Stimulated activated naive CD8-positive, alpha-beta T cell treated with anti-CD3 and anti-CD28 coated beads, Interleukin-15, Interleukin-2, amounts not matched to agents 100 ng/mL and 50 ng/mL, for 24 hours (primary cell): ENCODE results near the gene GORAB.

Source experiments
- H3K27ac Mint-ChIP-seq: one replicate; pipeline ENCODE4 v1.8.0; 2021; ENCODE audit warnings: mild to moderate bottlenecking, mixed read lengths
- H3K27me3 Mint-ChIP-seq: one replicate; pipeline ENCODE4 v1.8.0; 2021; ENCODE audit warnings: mixed read lengths
- H3K36me3 Mint-ChIP-seq: one replicate; pipeline ENCODE4 v1.8.0; 2021; ENCODE audit warnings: low read depth, mixed read lengths
- H3K4me1 Mint-ChIP-seq: one replicate; pipeline ENCODE4 v1.8.0; 2021; ENCODE audit warnings: low read depth, mixed read lengths
- H3K4me3 Mint-ChIP-seq: one replicate; pipeline ENCODE4 v1.8.0; 2021; ENCODE audit warnings: mild to moderate bottlenecking, mixed read lengths
- H3K9me3 Mint-ChIP-seq: one replicate; pipeline ENCODE4 v1.8.0; 2021; ENCODE audit warnings: mixed read lengths

GORAB gene, protein sequence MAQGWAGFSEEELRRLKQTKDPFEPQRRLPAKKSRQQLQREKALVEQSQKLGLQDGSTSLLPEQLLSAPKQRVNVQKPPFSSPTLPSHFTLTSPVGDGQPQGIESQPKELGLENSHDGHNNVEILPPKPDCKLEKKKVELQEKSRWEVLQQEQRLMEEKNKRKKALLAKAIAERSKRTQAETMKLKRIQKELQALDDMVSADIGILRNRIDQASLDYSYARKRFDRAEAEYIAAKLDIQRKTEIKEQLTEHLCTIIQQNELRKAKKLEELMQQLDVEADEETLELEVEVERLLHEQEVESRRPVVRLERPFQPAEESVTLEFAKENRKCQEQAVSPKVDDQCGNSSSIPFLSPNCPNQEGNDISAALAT

DNA sequence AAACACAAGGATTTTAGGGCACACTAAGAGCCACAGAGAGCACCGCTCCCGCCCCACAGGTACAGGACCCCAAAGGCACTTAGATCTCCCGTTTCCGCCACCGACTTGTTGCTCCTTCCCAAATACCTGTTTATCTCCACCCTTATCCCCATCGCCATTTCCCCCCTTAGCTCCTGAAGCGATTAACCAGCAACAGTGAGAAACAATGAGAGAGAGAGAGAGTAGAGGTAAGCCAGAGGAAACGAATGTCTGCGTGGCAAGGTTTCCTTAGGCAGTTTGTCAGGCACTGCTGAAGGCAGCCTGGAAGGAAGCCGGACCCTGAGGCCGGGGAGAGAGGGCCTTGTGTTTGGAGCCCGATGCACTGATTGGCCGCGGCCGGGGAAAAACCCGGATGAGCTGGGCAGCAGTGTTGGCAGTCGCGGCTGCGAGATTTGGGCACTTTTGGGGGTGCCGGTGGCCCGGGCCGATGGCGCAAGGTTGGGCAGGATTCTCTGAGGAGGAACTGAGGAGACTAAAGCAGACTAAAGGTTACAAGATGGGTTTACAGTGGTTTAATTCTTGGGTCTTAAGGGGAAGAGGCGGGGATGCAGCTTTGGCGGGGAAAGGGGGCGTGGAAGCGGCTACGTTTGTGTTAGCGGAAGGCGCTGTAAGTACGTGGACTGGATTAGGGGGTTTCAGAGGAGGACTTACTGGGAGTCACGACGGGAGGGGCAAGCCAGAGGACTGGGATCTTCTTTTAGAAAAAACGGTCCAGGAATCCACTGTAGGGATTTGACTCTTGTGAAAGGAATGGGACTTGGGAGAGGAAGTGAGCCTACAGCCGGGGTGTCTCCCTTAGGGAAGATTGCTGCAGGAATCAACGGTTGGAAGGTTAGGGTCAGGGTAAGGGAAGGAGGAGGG is at the start of gene GORAB:
Gene GORAB (plus strand): TSS at position 409 of the 900 bp plus-strand sequence. CDS start 58 bp downstream, at position 467.
- peaks cover 14% of the 10 kb centered on the region for H3K36me3 Mint-ChIP-seq
- peaks cover 15% of the 10 kb centered on the region for H3K4me1 Mint-ChIP-seq
- peak within 1 kb of the TSS; percentile 53 for H3K27ac Mint-ChIP-seq
- no peak within 1 kb of the TSS for H3K4me3 Mint-ChIP-seq
- no peaks in the 10 kb centered on the region for H3K9me3 Mint-ChIP-seq
- H3K27me3 Mint-ChIP-seq: peaks cover 3% of the 10 kb centered on the region

DNA sequence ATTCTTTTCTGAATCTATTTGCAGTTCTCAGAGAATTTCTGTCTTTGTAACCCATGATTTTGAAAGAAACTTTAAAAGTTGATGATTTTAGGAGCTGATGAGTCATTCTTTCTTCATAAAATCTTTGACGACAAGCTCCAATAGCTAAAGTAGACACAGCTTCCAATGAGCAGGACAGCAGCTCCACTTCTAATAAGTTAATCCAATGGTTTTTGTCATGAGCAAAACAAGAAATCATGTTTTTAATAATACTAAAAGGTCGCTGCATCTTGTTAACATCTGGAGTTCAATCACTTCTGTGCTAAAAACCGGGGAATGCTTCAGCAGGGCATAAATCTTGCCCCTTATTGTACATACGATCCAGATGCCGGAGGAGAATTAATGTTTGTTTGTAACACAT is 48.9 kb upstream of the GORAB start:
- Mint-ChIP-seq H3K27ac (no peak overlapping the region), H3K4me3 (no peak overlapping the region), H3K36me3 (no peaks in the 10 kb centered on the region), H3K4me1 (no peaks in the 10 kb centered on the region), H3K9me3 (peaks cover 6% of the 10 kb centered on the region), H3K27me3 (peaks cover 19% of the 10 kb centered on the region)

DNA sequence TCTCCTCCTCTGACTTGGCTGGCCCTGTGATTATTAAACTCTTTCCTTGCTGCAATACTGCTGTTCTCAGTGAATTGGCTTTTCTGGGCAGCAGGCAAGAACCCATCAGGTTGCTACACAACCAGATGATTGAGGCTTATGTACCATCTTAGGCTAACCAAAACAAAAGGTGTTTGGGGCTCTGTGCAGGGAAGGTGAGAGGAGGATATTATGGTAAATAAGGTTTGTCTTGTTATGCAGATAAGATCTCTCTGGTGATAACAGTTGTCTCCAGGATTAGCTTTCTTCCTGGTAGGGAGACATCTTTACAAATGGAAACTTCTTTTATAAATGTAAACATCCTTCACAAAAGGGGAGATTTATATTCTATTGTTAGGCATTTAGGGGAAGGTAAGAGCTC is 44.5 kb upstream of the GORAB start:
- no peak overlapping the region for H3K4me3 Mint-ChIP-seq
- H3K27me3 Mint-ChIP-seq: peaks cover 28% of the 10 kb centered on the region
- no peaks in the 10 kb centered on the region for H3K4me1 Mint-ChIP-seq
- no peak overlapping the region for H3K27ac Mint-ChIP-seq
- peaks cover 6% of the 10 kb centered on the region for H3K9me3 Mint-ChIP-seq
- no peaks in the 10 kb centered on the region for H3K36me3 Mint-ChIP-seq

DNA sequence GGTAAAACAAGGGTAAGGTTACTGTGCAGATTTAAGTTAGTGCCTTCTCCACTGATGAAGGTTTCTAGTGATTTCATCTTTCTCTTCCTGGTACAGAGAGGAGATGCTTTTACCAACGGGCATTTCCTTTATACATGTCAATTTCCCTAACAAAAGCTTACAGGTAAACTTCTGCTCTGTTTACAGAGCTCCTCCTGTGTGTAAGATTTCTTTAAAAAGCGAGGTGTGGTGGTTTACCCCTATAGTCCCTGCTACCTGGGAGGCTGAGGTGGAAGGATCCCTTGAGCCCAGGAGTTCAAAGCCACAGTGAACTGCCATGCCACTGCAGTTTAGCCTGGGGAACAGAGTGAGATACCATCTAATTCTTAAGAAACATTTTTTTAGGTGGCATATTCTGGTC is 40.7 kb upstream of the GORAB start:
- H3K4me3 Mint-ChIP-seq: no peak overlapping the region
- peaks cover 6% of the 10 kb centered on the region for H3K4me1 Mint-ChIP-seq
- peaks cover 35% of the 10 kb centered on the region for H3K27me3 Mint-ChIP-seq
- peaks cover 6% of the 10 kb centered on the region for H3K9me3 Mint-ChIP-seq
- no peak overlapping the region for H3K27ac Mint-ChIP-seq
- no peaks in the 10 kb centered on the region for H3K36me3 Mint-ChIP-seq

DNA sequence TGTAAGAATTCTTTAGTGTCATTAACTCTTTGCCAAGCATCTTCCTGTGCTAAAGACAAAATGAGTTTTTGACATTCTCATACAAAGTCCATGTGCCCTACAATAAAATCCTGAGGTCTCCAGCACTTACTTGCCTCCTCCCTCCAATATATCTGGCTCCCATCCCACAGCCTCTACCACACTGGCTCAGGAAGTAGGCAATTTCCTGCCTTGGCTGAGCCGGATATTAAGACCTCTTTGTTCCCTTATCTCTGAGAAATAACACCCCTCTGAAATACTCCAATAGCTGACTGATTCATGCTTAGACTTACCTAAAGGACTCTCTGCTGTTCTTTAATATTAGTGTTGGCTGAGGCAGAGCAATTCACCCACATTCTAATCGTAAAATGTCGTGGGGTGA is 37.6 kb upstream of the GORAB start:
- H3K9me3 Mint-ChIP-seq: no peaks in the 10 kb centered on the region
- H3K27me3 Mint-ChIP-seq: peaks cover 36% of the 10 kb centered on the region
- H3K27ac Mint-ChIP-seq: peak overlapping the region; percentile 23
- H3K36me3 Mint-ChIP-seq: no peaks in the 10 kb centered on the region
- no peak overlapping the region for H3K4me3 Mint-ChIP-seq
- H3K4me1 Mint-ChIP-seq: peaks cover 6% of the 10 kb centered on the region

DNA sequence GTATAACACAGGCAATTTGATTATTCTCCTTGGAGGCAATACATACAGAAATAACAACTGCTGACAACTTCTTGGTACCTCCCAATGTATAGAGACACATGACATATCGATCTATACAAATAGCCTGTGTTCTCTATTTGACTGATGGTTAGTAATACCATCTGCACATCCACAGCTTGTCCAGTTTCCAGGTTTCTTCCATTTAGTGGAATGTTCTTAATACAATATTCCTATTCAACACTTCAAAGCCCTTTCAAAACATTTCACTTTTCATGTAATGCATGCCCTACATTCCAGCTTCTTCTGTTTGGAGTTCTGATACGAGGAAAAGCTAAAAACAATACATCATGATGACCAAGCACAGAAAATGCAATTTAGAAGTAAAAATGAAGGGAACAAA is 37.0 kb upstream of the GORAB start:
- Mint-ChIP-seq H3K27me3 (peaks cover 32% of the 10 kb centered on the region), H3K9me3 (no peaks in the 10 kb centered on the region), H3K36me3 (no peaks in the 10 kb centered on the region), H3K27ac (no peak overlapping the region), H3K4me3 (no peak overlapping the region), H3K4me1 (peaks cover 6% of the 10 kb centered on the region)

DNA sequence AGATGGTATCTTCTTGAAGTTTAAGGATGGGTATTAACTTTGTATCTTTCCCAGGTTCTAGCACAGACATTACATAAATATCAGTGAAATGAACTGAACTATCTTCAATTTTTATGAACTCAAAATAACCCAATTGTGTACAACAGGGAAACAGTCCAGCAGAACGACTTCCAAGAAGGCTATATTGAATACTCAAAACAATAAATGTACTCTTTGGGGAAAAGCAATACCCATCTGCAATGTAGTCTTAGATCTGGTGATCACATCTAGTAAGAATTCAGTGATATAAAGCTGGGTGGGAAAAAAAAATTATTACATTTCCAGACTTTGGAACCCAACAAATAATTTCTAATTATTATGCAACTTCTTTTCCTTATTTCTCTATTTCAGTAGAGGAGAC is 33.1 kb upstream of the GORAB start:
- no peaks in the 10 kb centered on the region for H3K36me3 Mint-ChIP-seq
- H3K27me3 Mint-ChIP-seq: peaks cover 30% of the 10 kb centered on the region
- peaks cover 6% of the 10 kb centered on the region for H3K4me1 Mint-ChIP-seq
- H3K4me3 Mint-ChIP-seq: no peak overlapping the region
- no peaks in the 10 kb centered on the region for H3K9me3 Mint-ChIP-seq
- no peak overlapping the region for H3K27ac Mint-ChIP-seq

DNA sequence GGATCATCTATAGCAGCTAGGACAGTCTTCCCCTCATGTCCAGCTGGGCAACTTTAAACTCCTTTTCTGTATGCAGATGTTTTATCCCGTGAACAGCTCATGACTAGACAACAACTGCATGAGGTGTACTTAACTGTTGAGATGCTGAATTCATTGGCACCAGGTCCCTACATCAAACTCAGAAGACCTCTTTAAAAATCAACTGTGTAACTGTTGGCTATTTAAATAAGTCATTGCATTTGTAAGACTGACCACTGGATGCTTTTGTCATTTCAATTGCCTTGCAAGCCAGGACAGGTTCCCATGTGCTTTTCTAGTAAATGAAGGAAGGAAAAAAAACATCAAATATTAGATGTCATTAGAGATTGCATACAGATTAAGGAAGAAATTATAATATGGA is 28.3 kb upstream of the GORAB start:
- no peaks in the 10 kb centered on the region for H3K36me3 Mint-ChIP-seq
- H3K9me3 Mint-ChIP-seq: no peaks in the 10 kb centered on the region
- no peak overlapping the region for H3K4me3 Mint-ChIP-seq
- no peaks in the 10 kb centered on the region for H3K4me1 Mint-ChIP-seq
- H3K27ac Mint-ChIP-seq: no peak overlapping the region
- peaks cover 26% of the 10 kb centered on the region for H3K27me3 Mint-ChIP-seq

DNA sequence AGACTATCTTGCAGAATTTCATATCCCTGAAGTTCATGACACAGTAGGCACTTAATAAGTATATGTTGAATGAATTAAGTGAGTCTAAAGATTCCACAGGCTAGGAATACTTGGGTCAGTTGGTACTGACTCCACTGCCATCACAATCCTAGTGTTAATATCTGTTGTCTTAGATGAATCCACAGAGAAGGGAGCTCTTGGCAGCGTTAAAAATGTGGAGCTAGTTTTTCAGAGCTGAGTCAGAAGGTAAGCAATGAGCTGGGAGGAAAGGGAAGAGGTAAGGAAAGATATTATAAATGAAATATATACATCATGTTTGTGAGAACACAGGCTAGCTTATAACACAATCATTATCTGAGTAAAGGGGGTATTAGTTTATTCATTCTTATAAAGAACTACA is 21.8 kb upstream of the GORAB start:
- no peak overlapping the region for H3K27ac Mint-ChIP-seq
- no peak overlapping the region for H3K4me3 Mint-ChIP-seq
- H3K9me3 Mint-ChIP-seq: no peaks in the 10 kb centered on the region
- no peaks in the 10 kb centered on the region for H3K36me3 Mint-ChIP-seq
- no peaks in the 10 kb centered on the region for H3K4me1 Mint-ChIP-seq
- peaks cover 21% of the 10 kb centered on the region for H3K27me3 Mint-ChIP-seq

DNA sequence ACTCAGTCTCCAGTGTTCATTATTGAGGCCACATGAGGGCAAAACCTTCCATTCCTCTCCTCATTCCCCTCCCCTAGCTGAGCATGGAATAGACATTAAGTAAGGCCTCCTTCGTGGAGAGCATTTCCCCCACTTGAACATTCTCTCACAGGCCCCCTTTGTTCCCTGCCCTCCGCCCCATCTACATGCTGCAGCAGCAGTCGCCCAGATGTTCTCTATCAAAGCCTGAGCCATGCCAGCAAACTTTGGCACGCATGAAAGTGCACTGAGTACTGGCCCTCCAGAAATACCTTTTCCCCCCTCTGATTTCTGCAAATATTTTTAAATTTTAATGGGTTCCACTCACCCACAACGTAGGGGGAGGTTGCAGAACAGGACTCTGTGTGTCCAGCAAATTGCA is 20.9 kb upstream of the GORAB start:
- no peak overlapping the region for H3K4me3 Mint-ChIP-seq
- no peak overlapping the region for H3K27ac Mint-ChIP-seq
- H3K9me3 Mint-ChIP-seq: no peaks in the 10 kb centered on the region
- H3K36me3 Mint-ChIP-seq: no peaks in the 10 kb centered on the region
- H3K4me1 Mint-ChIP-seq: no peaks in the 10 kb centered on the region
- H3K27me3 Mint-ChIP-seq: peaks cover 19% of the 10 kb centered on the region

DNA sequence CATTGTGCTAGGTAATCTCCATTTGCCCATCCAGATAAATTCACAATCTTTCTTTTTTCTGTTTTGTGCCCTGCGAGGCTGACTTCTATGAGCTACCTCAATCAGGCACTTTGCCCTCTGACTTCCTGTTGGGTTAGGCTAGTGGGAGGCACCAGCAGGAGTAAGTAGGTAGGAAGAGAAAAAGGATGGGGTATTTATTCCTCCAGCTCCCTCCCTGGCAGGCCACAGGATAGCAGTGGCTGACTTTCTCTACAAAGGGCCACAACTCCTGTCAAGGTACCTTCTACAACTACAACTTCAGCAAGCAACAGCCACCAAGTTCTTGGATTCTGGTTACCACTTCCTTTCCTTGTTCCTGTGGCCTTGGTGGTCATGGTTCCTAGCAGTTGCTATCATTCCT is 18.8 kb upstream of the GORAB start:
- H3K9me3 Mint-ChIP-seq: no peaks in the 10 kb centered on the region
- no peak overlapping the region for H3K4me3 Mint-ChIP-seq
- no peak overlapping the region for H3K27ac Mint-ChIP-seq
- H3K27me3 Mint-ChIP-seq: peaks cover 5% of the 10 kb centered on the region
- no peaks in the 10 kb centered on the region for H3K36me3 Mint-ChIP-seq
- H3K4me1 Mint-ChIP-seq: no peaks in the 10 kb centered on the region

DNA sequence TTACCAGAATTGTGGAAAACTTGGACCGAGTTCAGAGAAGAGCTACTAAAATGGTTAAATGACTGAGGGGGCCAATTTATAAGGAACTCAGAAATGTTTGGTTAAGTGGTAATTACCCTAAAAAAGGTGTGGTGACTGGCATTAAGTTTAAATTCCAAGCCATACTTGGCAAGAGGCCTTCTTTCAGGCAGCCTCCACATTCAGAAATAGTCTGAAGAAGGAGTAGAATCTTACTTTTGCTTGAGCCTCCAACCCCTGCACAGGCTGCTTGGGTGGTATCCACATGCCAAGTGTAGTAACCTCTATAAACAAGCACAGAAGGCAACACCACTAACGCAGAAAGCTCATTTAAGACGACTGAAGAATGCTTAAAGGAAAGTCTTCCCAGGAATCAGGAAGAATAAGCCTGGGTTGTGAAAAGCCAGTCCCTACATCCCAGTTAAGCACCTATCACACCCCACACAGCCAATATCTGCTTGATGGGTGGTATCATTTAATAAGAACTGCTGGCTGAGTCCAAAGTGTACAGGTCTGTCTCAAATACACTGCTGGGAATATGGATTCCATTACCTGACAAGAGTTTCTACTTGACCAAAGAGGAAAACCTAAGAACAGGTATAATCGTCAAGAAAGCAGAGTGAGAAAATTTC is 13.7 kb upstream of the GORAB start:
- H3K4me1 Mint-ChIP-seq: no peaks in the 10 kb centered on the region
- H3K4me3 Mint-ChIP-seq: no peak overlapping the region
- H3K36me3 Mint-ChIP-seq: no peaks in the 10 kb centered on the region
- no peaks in the 10 kb centered on the region for H3K9me3 Mint-ChIP-seq
- peaks cover 24% of the 10 kb centered on the region for H3K27me3 Mint-ChIP-seq
- no peak overlapping the region for H3K27ac Mint-ChIP-seq

DNA sequence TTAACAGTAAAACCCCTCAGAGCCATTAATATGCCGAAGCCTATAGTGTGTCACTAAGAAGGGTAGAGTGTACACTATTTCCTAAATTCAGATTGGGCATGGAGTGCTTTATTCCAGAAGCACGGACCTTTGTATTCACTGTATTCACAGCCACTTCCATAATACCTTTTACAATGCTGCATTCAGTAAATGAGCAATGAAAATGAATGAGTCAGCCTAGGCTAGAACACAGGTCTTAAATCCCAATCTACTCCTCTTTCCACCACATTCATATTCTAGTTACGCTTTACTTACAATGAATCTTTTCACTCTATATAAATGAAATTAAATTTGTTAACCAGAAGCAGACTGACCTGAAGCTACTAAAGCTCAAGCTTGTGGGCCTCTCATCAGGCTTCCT is 13.0 kb upstream of the GORAB start:
- Mint-ChIP-seq H3K4me1 (no peaks in the 10 kb centered on the region), H3K36me3 (no peaks in the 10 kb centered on the region), H3K27me3 (peaks cover 29% of the 10 kb centered on the region), H3K4me3 (no peak overlapping the region), H3K9me3 (no peaks in the 10 kb centered on the region), H3K27ac (no peak overlapping the region)

DNA sequence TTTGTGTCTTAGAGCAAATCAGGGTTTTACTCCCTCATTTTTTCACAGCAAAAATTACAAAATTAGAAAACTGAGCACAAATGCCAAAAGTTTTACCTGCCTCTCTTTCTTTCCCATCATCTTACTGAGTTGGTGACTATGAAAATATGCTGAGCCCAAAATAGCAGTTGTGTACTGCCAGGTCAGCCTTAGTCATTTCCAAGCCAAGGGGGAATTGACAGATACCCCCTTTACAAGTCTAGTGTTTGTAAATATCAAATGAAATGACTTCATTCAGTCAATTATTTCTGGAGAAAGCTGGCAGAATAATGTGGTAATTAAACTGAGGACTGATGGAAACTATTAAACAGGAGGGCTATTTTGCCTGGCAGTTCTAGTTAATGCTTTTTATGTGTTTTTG is 11.4 kb upstream of the GORAB start:
- Mint-ChIP-seq H3K4me1 (no peaks in the 10 kb centered on the region), H3K27me3 (peaks cover 36% of the 10 kb centered on the region), H3K4me3 (no peak overlapping the region), H3K27ac (no peak overlapping the region), H3K36me3 (no peaks in the 10 kb centered on the region), H3K9me3 (no peaks in the 10 kb centered on the region)

DNA sequence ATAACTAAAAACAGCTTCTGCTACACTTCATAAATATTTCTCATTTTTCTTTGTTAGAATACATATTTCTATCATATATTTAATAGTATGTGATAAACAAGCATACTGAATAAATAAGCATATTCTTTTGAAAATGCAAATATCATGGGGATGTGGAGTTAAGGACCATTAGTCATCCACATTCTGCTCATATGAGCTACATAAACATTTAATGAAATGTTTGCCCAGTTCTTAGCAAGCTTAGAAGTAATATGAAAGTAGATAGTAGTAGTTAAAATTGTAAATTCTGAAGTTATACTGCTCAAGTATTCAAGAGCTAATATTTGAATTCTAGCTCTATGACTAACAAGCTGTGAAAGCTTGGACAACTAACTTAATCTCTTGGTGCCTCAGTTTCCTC is 10.1 kb upstream of the GORAB start:
- H3K4me3 Mint-ChIP-seq: no peak overlapping the region
- peaks cover 39% of the 10 kb centered on the region for H3K27me3 Mint-ChIP-seq
- no peaks in the 10 kb centered on the region for H3K9me3 Mint-ChIP-seq
- no peaks in the 10 kb centered on the region for H3K4me1 Mint-ChIP-seq
- H3K27ac Mint-ChIP-seq: no peak overlapping the region
- H3K36me3 Mint-ChIP-seq: no peaks in the 10 kb centered on the region
